K562 (cell line): ENCODE results near the gene ABLIM2. TPM values are rescaled to one million over a fixed set of nuclear protein-coding genes. Genes with fewer than 3 reads are reported as not detected.

Experiments
- CHD4 ChIP-seq: fragments of 200-600 bp; sonication (generic); IDR thresholded peaks from 3 replicates; pipeline ENCODE4 v1.6.1; 2012; ENCODE audit warnings: low read depth, mild to moderate bottlenecking, mixed read lengths, low read length, inconsistent platforms; ENCODE audit not compliant: insufficient read depth, insufficient replicate concordance, poor library complexity, severe bottlenecking
- E2F3 ChIP-seq: fragments of 250-450 bp; sonication (Bioruptor Pico); IDR thresholded peaks from 2 replicates; pipeline ENCODE4 v1.4.0; 2020; ENCODE audit warnings: mild to moderate bottlenecking
- E2F6 ChIP-seq, 2 experiments: IDR thresholded peaks; 2 replicates each; pipeline ENCODE4 v1.6.1; 2011; ENCODE audit warnings: borderline replicate concordance in 1 of 2, control low read depth in 1 of 2, low read depth in 1 of 2, low read length in 1 of 2, mild to moderate bottlenecking in 1 of 2, mixed read lengths in 1 of 2, moderate library complexity in 1 of 2; ENCODE audit not compliant: insufficient read depth in 1 of 2, insufficient read length in 1 of 2, poor library complexity in 1 of 2, severe bottlenecking in 1 of 2; ENCODE audit errors: extremely low read depth in 1 of 2
- ETV5 ChIP-seq: sonication (generic); formaldehyde crosslinking; IDR thresholded peaks from 2 replicates; pipeline ENCODE4 v1.4.0; 2020; ENCODE audit warnings: low read depth, mild to moderate bottlenecking, missing genetic modification reagents
- FIP1L1 ChIP-seq: fragments of 200-400 bp; formaldehyde crosslinking; IDR thresholded peaks from 2 replicates; pipeline ENCODE4 v1.6.1; 2018; ENCODE audit warnings: mild to moderate bottlenecking, low read depth, low read length; ENCODE audit not compliant: poor library complexity, severe bottlenecking
- HCFC1 ChIP-seq: IDR thresholded peaks from 2 replicates; pipeline ENCODE4 v1.6.1; 2012; ENCODE audit warnings: low read depth, low read length, improper control_type of control experiment
- HINFP ChIP-seq: fragments of 450-650 bp; conservative IDR thresholded peaks from 2 replicates; pipeline ENCODE4 v1.6.1; 2016; ENCODE audit warnings: missing genetic modification characterization, low read depth, mild to moderate bottlenecking, control low read depth, missing compliant biosample characterization
- PHTF2 ChIP-seq: fragments of 250-450 bp; sonication (Bioruptor Pico); IDR thresholded peaks from 2 replicates; pipeline ENCODE4 v1.5.0; 2021; ENCODE audit warnings: mild to moderate bottlenecking
- PTBP1 ChIP-seq: fragments of 200-400 bp; formaldehyde crosslinking; IDR thresholded peaks from 2 replicates; pipeline ENCODE4 v1.6.1; 2017; ENCODE audit warnings: low read depth, low read length
- PTRF ChIP-seq: fragments of 450-650 bp; IDR thresholded peaks from 2 replicates; pipeline ENCODE4 v1.6.1; 2016; ENCODE audit warnings: mild to moderate bottlenecking, missing genetic modification characterization, missing compliant biosample characterization
- SMARCA5 ChIP-seq: fragments of 450-650 bp; IDR thresholded peaks from 2 replicates; pipeline ENCODE4 v1.6.1; 2016
- SOX6 ChIP-seq: fragments of 450-650 bp; IDR thresholded peaks from 2 replicates; pipeline ENCODE4 v1.6.1; 2014; ENCODE audit warnings: mild to moderate bottlenecking
- TFAP4 ChIP-seq: sonication (generic); formaldehyde crosslinking; IDR thresholded peaks from 2 replicates; pipeline ENCODE4 v1.8.0; 2022; ENCODE audit warnings: missing genetic modification reagents, mild to moderate bottlenecking, moderate library complexity, borderline replicate concordance
- TRIM28 ChIP-seq: fragments of 450-650 bp; IDR thresholded peaks from 2 replicates; pipeline ENCODE4 v1.6.1; 2017
- ZBTB1 ChIP-seq: sonication (generic); formaldehyde crosslinking; IDR thresholded peaks from 2 replicates; pipeline ENCODE4 v1.8.1; 2023; ENCODE audit warnings: missing genetic modification reagents, low read depth, mild to moderate bottlenecking, borderline replicate concordance
- ZFP1 ChIP-seq: fragments of 450-650 bp; formaldehyde crosslinking; IDR thresholded peaks from 2 replicates; pipeline ENCODE4 v1.4.0; 2020; ENCODE audit warnings: mild to moderate bottlenecking, mixed read lengths
- ZNF12 ChIP-seq: sonication (generic); formaldehyde crosslinking; IDR thresholded peaks from 2 replicates; pipeline ENCODE4 v1.4.0; 2020; ENCODE audit warnings: mild to moderate bottlenecking, missing genetic modification reagents
- ZNF146 ChIP-seq: IDR thresholded peaks from one replicate; pipeline ENCODE4 v1.6.1; 2018; ENCODE audit warnings: missing compliant biosample characterization; ENCODE audit not compliant: unreplicated experiment
- ZNF57 ChIP-seq: fragments of 450-650 bp; formaldehyde crosslinking; IDR thresholded peaks from 2 replicates; pipeline ENCODE4 v1.4.0; 2020; ENCODE audit warnings: mild to moderate bottlenecking, moderate library complexity
- ZNF592 ChIP-seq: fragments of 450-650 bp; IDR thresholded peaks from 2 replicates; pipeline ENCODE4 v1.6.1; 2017; ENCODE audit warnings: antibody characterized with exemption, mild to moderate bottlenecking
- ZNF695 ChIP-seq: fragments of 450-650 bp; formaldehyde crosslinking; IDR thresholded peaks from 2 replicates; pipeline ENCODE4 v1.4.0; 2020; ENCODE audit warnings: mild to moderate bottlenecking, moderate library complexity
- ZNF778 ChIP-seq: fragments of 450-650 bp; formaldehyde crosslinking; IDR thresholded peaks from 2 replicates; pipeline ENCODE4 v1.4.0; 2020; ENCODE audit warnings: mild to moderate bottlenecking, moderate library complexity
- polyA plus RNA-seq, 8 experiments: library from polyadenylated mRNA; depleted of rRNA in 4 of 8; stranded (reverse) in 5 of 8; unstranded in 3 of 8; fragments of >200 nt; fragmentation: Nextera tagmentation in 2 of 8; fragmentation: Illumina TruSeq in 1 of 8; extraction: Ambion mirVana in 2 of 8; extraction: Trizol in 1 of 8; gene quantifications; 2 replicates each; pipeline versions ENCODE4 v1.2.1 to v1.2.3, GENCODE V29; 2011 to 2014; ENCODE audit warnings: inconsistent platforms in 1 of 8, missing spikeins in 1 of 8
- total RNA-seq, 7 experiments: library from RNA; depleted of rRNA in 6 of 7; stranded (reverse); fragments of >200 nt in 6 of 7; fragmentation: Illumina TruSeq in 2 of 7; extraction: Trizol in 2 of 7; gene quantifications; 2 replicates each; pipeline versions ENCODE4 v1.2.1 to v1.2.3, GENCODE V29; 2011 to 2021; ENCODE audit warnings: low replicate concordance in 1 of 7

The ABLIM2 gene
- total and polyA plus RNA-seq, 9 of the 15 experiments (the other 6 are each of a cell fraction or from before 2014, with no cell fraction given), result not detected

GRCh38 chr4:8200302-8200975, 41.8 kb upstream of the ABLIM2 start (continued):
- no peak for TF ChIP-seq ZNF592
- TF ChIP-seq E2F6 (IDR thresholded peaks at IDR 0.05; ENCODE audit: borderline replicate concordance in 1 of 2, extremely low read depth in 1 of 2, insufficient read depth in 1 of 2, insufficient read length in 1 of 2, low read depth in 1 of 2, low read length in 1 of 2, poor library complexity in 1 of 2, severe bottlenecking in 1 of 2), result no peak
- no peak for TF ChIP-seq PTBP1
- no peak for TF ChIP-seq HCFC1
- TF ChIP-seq HINFP (tag), result no peak
- no peak for TF ChIP-seq E2F3 (CRISPR knock-in tag)
- no peak for TF ChIP-seq SMARCA5
- no peak for TF ChIP-seq ZFP1 (CRISPR knock-in tag)
- no peak for TF ChIP-seq FIP1L1
- no peak for TF ChIP-seq ZNF778 (CRISPR knock-in tag)
- TF ChIP-seq ZNF695 (CRISPR knock-in tag), result no peak
- no peak for TF ChIP-seq ZNF57 (CRISPR knock-in tag)
- no peak for TF ChIP-seq ZNF146
- TF ChIP-seq TRIM28, result no peak
- no peak for TF ChIP-seq ZBTB1 (CRISPR knock-in tag)
- no peak for TF ChIP-seq ZNF12
- TF ChIP-seq PHTF2 (CRISPR knock-in tag), result no peak
- TF ChIP-seq ETV5, result no peak
- peak; percentile 65; the same call in 1 of the 2 replicates for TF ChIP-seq TFAP4 (CRISPR knock-in tag)
- no peak for TF ChIP-seq PTRF (tag)
- TF ChIP-seq CHD4, result no peak
- TF ChIP-seq SOX6, result no peak
